HG03045 (cell line): ENCODE results near the gene SCN1B.

Source experiments
- ATAC-seq: cut with Tn5 transposase; IDR thresholded peaks from one replicate; pipeline ENCODE4 v1.9.1; 2021; ENCODE audit warnings: mild to moderate bottlenecking, moderate library complexity; ENCODE audit not compliant: unreplicated experiment

SCN1B gene

GRCh38 chr19:35051796-35052195, 21.5 kb downstream of the SCN1B start:
- ATAC-seq = no peak

- no peak for ATAC-seq
Measured at GRCh38 chr19:35052599-35053190, 22.4 kb downstream of the SCN1B start.

GRCh38 chr19:35053667-35054293, 23.5 kb downstream of the SCN1B start:
- ATAC-seq = no peak

GRCh38 chr19:35054626-35055025, 24.4 kb downstream of the SCN1B start:
- ATAC-seq = no peak

GRCh38 chr19:35055715-35056179, 25.5 kb downstream of the SCN1B start:
- ATAC-seq = no peak

- ATAC-seq = no peak
Measured at GRCh38 chr19:35056513-35057063, 26.3 kb downstream of the SCN1B start.

GRCh38 chr19:35058370-35058769, 28.1 kb downstream of the SCN1B start:
- no peak for ATAC-seq

- no peak for ATAC-seq
Measured at GRCh38 chr19:35059006-35059798, 28.9 kb downstream of the SCN1B start.

- ATAC-seq = no peak
Measured at GRCh38 chr19:35059799-35060091, 29.5 kb downstream of the SCN1B start.

GRCh38 chr19:35060160-35060855, 30.0 kb downstream of the SCN1B start:
- ATAC-seq = no peak

- ATAC-seq = no peak
Measured at GRCh38 chr19:35061583-35062373, 31.5 kb downstream of the SCN1B start.

GRCh38 chr19:35062942-35063341, 32.7 kb downstream of the SCN1B start:
- no peak for ATAC-seq

GRCh38 chr19:35063940-35064818, 33.9 kb downstream of the SCN1B start:
- no peak for ATAC-seq

- ATAC-seq = no peak
Measured at GRCh38 chr19:35065574-35065973, 35.3 kb downstream of the SCN1B start.

GRCh38 chr19:35066121-35066520, 35.9 kb downstream of the SCN1B start:
- ATAC-seq = no peak

- no peak for ATAC-seq
Measured at GRCh38 chr19:35066691-35067563, 36.7 kb downstream of the SCN1B start.

GRCh38 chr19:35068941-35069634, 38.8 kb downstream of the SCN1B start:
- ATAC-seq = no peak

- no peak for ATAC-seq
Measured at GRCh38 chr19:35069696-35070095, 39.4 kb downstream of the SCN1B start.
